PFSK-1 (cell line): ENCODE results near the gene CST6.

Source experiments
- FOXP2 ChIP-seq: optimal IDR thresholded peaks from 2 replicates; pipeline ENCODE3; 2011; ENCODE audit warnings: borderline replicate concordance, control low read depth, inconsistent platforms; ENCODE audit not compliant: insufficient read depth; ENCODE audit errors: extremely low read length, extremely low read depth
- POLR2AphosphoS5 ChIP-seq: IDR thresholded peaks from 2 replicates; pipeline ENCODE4 v1.6.1; 2012; ENCODE audit warnings: low read depth, mild to moderate bottlenecking, control low read depth, low read length, moderate library complexity
- SIN3A ChIP-seq: IDR thresholded peaks from 2 replicates; pipeline ENCODE4 v1.6.1; 2012; ENCODE audit warnings: mild to moderate bottlenecking, low read length, moderate library complexity, borderline replicate concordance; ENCODE audit not compliant: insufficient read depth
- TAF1 ChIP-seq: IDR thresholded peaks from 2 replicates; pipeline ENCODE4 v1.6.1; 2012; ENCODE audit warnings: low read length, control low read depth, borderline replicate concordance; ENCODE audit not compliant: insufficient read depth
- TF ChIP-seq, protein P1 (sequence below), 2 experiments: IDR thresholded peaks; 2 replicates each; pipeline versions ENCODE4 v1.6.1 to v1.8.0; 2011 to 2012; ENCODE audit warnings: low read depth in 2 of 2, low read length in 2 of 2, control low read depth in 1 of 2, inconsistent platforms in 1 of 2, mild to moderate bottlenecking in 1 of 2, moderate library complexity in 1 of 2; ENCODE audit not compliant: insufficient read depth in 1 of 2

DNA sequence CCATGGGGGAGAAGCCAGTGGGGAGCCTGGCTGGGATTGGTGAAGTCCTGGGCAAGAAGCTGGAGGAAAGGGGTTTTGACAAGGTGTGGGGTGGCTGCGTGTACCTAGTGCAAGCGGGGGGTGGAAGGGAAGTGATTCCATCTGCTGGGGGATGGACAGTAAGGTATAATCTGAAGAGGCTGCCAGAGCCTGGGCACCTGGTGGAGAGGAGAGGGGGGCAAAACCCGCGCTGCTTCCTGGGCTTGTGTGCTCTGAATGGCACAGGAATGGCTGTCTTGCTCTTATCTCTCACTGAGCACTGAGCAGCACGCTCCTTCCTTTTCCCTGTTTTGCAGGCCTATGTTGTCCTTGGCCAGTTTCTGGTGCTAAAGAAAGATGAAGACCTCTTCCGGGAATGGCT, 8.5 kb upstream of the CST6 start:
- TF ChIP-seq, protein P1, sequence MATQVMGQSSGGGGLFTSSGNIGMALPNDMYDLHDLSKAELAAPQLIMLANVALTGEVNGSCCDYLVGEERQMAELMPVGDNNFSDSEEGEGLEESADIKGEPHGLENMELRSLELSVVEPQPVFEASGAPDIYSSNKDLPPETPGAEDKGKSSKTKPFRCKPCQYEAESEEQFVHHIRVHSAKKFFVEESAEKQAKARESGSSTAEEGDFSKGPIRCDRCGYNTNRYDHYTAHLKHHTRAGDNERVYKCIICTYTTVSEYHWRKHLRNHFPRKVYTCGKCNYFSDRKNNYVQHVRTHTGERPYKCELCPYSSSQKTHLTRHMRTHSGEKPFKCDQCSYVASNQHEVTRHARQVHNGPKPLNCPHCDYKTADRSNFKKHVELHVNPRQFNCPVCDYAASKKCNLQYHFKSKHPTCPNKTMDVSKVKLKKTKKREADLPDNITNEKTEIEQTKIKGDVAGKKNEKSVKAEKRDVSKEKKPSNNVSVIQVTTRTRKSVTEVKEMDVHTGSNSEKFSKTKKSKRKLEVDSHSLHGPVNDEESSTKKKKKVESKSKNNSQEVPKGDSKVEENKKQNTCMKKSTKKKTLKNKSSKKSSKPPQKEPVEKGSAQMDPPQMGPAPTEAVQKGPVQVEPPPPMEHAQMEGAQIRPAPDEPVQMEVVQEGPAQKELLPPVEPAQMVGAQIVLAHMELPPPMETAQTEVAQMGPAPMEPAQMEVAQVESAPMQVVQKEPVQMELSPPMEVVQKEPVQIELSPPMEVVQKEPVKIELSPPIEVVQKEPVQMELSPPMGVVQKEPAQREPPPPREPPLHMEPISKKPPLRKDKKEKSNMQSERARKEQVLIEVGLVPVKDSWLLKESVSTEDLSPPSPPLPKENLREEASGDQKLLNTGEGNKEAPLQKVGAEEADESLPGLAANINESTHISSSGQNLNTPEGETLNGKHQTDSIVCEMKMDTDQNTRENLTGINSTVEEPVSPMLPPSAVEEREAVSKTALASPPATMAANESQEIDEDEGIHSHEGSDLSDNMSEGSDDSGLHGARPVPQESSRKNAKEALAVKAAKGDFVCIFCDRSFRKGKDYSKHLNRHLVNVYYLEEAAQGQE (IDR thresholded peaks at IDR 0.05; ENCODE audit: insufficient read depth in 1 of 2, low read depth in 2 of 2, low read length in 2 of 2) = no peak
- no peak for TF ChIP-seq POLR2AphosphoS5
- TF ChIP-seq SIN3A = no peak
- no peak for TF ChIP-seq TAF1
- TF ChIP-seq FOXP2 = no peak
